ENCODE results near the gene EPC1.

The EPC1 gene

DNA sequence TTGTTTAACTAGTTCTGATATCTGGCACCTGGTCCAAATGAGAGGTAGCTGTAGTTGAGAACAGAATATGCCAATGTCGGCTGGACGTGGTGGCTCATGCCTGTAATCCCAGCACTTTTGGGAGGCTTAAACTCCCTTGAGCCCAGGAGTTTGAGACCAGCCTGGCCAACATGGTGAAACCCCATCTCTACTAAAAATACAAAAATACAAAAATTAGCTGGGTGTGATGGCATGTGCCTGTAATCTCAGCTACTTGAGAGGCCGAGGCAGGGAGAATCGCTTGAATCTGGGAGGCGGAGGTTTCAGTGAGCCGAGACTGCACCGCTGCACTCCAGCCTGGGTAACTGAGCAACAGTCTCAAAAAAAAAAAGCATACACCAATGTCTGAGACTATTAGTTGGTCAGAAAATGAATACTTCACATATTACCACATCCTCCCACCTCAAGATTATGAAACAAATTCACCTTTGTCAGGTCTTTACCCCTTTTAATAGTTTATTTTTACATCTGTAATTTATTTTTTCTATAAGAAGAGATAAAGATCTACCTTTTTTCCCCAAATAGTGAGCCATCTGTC, 38.8 kb downstream of the EPC1 start:
- DNase-seq (ENCODE audit: insufficient read length) (no peak), FAIRE-seq (no peak)
- TF ChIP-seq POLR2A (IDR thresholded peaks at IDR 0.05; ENCODE audit: low read depth, low read length) (no peak), TAF1 (IDR thresholded peaks at IDR 0.05; ENCODE audit: borderline replicate concordance, low read depth, low read length) (no peak), POLR2AphosphoS5 (IDR thresholded peaks at IDR 0.05; ENCODE audit: low read depth, low read length) (no peak)

DNA sequence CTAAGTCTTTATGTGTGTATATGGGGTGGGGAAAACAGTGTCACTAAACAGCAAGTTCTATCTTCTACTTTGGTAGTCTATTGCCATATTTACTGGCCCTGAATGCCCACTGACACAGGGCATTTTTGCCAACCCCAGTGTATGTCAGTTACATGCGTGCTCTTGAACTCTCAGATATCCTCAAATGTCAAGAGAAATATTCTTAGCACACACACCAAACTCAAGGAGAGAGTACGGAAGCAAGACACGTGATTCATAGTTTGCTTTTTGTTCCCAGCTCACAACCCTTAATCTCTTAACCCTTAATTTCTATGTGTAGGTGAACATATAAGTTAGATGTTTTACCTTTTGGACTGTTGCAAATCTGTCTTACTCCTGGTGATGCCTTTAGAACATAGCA, 39.3 kb downstream of the EPC1 start:
- DNase-seq (ENCODE audit: insufficient read length) (no peak), FAIRE-seq (peak; percentile 42)
- TF ChIP-seq TAF1 (IDR thresholded peaks at IDR 0.05; ENCODE audit: borderline replicate concordance, low read depth, low read length) (no peak), POLR2A (IDR thresholded peaks at IDR 0.05; ENCODE audit: low read depth, low read length) (no peak), POLR2AphosphoS5 (IDR thresholded peaks at IDR 0.05; ENCODE audit: low read depth, low read length) (no peak)

DNA sequence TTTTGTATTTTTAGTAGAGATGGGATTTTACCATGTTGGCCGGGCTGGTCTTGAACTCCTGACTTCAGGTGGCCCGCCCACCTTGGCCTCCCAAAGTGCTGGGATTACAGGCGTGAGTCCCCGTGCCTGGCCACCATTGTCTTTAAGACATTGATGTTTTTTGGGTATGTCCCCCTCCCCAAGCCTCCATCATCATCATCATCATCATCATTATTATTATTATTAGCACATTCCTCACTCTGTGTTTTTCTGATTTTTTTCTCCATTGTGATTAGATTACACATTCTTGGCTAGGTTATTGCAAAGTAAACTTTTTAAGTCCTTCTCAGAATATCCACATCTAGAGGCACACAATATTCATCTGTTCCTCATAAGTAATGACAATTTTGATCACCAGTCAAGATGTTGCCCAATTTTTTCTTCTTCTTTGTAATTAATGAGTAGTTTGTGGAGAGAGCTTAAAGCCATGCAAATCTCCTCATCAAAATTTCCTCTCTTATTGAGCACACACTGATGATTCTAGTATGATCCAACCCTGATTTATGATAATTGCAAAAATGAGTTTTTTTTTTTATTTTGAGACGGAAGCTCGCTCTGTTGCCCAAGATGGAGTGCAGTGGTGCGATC, 47.5 kb downstream of the EPC1 start:
- FAIRE-seq (no peak), DNase-seq (ENCODE audit: insufficient read length) (no peak)
- no peak for TF ChIP-seq TAF1 (IDR thresholded peaks at IDR 0.05; ENCODE audit: borderline replicate concordance, low read depth, low read length)
- no peak for TF ChIP-seq POLR2AphosphoS5 (IDR thresholded peaks at IDR 0.05; ENCODE audit: low read depth, low read length)
- TF ChIP-seq POLR2A (IDR thresholded peaks at IDR 0.05; ENCODE audit: low read depth, low read length) = no peak

DNA sequence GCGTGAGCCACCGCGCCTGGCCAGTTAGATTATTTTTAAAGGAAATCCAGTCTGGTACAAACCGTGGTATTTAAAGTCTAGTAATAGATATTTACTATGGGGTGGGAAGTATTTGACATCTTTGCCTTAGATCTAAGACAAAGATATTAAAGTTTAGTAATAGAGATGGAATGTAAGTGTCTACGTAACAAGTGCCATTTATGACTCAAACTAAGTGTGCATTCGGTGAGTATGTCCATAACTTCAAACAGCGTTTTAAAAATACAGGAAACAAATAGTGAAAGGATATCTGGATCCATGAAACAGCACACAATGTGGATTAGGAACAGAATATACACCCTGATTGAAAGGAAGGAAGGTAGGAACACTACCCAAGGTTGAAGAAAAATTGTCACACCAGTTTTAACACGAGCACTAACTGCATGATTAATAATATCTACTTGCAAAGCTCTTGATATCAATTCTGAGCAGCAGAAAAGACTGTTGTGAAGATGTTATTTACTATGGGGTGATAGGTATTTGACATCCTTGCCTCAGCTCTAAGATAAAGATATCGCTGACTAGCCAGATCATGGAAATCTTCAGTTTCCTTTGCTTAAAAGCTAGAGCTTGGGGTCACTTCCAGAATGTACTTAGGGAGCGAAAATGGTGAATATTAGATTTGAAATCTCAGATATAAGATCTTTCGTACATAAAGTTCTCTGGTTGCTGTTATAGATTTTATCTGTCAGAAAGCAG, 48.7 kb downstream of the EPC1 start:
- no peak for TF ChIP-seq TAF1 (IDR thresholded peaks at IDR 0.05; ENCODE audit: borderline replicate concordance, low read depth, low read length)
- TF ChIP-seq POLR2A (IDR thresholded peaks at IDR 0.05; ENCODE audit: low read depth, low read length) = no peak
- no peak for TF ChIP-seq POLR2AphosphoS5 (IDR thresholded peaks at IDR 0.05; ENCODE audit: low read depth, low read length)
- no peak for DNase-seq (ENCODE audit: insufficient read length)
- no peak for FAIRE-seq

DNA sequence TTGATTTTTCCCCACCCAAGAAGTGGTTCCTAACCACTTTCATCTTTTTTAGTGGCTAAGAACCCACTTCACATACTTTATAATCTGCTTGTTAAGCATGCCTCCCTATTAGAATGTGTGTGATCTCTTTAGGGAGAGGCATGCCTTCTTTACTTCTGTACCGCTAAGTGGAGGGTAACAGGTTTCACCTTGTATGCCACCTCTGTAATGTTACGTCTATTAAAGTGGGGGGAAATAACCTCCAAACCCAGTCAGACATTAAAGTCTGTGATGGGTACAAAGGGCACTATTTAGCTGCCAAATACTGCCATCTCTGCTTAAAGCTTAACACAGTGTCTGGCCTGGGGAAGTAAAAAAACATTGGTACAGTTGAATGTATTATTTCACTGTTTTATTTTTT, 51.9 kb downstream of the EPC1 start:
- TF ChIP-seq POLR2A (IDR thresholded peaks at IDR 0.05; ENCODE audit: low read depth, low read length) (no peak), POLR2AphosphoS5 (IDR thresholded peaks at IDR 0.05; ENCODE audit: low read depth, low read length) (no peak), TAF1 (IDR thresholded peaks at IDR 0.05; ENCODE audit: borderline replicate concordance, low read depth, low read length) (no peak)
- no peak for DNase-seq (ENCODE audit: insufficient read length)
- no peak for FAIRE-seq

DNA sequence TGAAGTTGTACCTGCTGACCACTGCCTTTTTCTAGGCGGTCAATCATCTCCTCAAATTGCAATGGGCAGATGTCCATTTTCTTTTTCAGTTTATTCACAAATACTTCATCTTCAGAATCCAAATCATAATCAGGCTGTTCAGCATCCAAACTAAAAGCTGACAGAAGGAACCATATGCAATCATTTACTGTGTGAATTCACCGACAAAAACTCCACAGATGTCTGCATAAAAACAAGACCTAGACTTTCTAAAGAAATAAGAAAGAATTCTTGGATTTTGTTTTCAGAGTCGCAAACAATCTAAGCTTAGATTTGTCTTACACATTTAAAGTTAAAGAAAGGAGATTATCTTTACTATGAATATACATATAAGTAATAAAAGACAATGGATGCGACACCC, 53.4 kb downstream of the EPC1 start:
- TF ChIP-seq POLR2AphosphoS5 (IDR thresholded peaks at IDR 0.05; ENCODE audit: low read depth, low read length) (no peak), POLR2A (IDR thresholded peaks at IDR 0.05; ENCODE audit: low read depth, low read length) (no peak), TAF1 (IDR thresholded peaks at IDR 0.05; ENCODE audit: borderline replicate concordance, low read depth, low read length) (no peak)
- FAIRE-seq (no peak), DNase-seq (ENCODE audit: insufficient read length) (no peak)

DNA sequence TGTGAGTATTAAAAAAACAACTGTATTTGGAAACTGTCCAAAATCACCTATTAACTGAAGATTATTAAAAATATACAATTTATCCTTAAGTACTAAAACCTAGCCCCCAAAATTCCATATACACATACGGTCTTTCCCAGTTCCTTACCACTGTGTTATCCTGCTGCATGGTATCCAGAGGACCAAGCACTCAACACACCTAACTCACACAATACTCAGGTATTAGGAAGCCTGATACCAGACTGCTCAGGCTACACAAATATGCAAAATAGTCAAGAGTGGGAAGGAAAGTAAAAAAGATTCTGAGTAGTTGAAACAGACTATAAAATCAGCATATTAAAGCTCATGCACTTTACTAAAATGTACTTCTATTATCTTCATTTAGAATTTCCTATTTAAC, 67.2 kb downstream of the EPC1 start:
- FAIRE-seq (no peak), DNase-seq (ENCODE audit: insufficient read length) (no peak)
- TF ChIP-seq TAF1 (IDR thresholded peaks at IDR 0.05; ENCODE audit: borderline replicate concordance, low read depth, low read length) (no peak), POLR2A (IDR thresholded peaks at IDR 0.05; ENCODE audit: low read depth, low read length) (no peak), POLR2AphosphoS5 (IDR thresholded peaks at IDR 0.05; ENCODE audit: low read depth, low read length) (no peak)

DNA sequence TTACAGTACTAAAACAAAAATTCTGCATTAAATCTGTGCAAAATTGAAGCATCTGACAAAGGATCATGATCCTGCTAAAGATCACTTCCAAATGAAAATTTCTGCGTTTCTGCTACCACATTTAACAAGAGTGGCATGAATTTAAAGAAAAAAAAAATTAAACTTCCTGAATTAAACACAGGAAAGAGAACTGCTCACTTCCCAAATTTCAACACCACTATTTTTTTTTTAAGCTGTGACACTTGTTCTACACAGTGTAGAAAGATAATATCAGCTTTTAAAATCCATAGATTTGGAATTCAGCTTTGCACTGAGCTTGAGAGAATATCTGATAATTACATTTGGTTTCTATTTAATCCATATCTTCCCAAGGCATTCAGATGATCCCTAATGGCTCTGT, 73.6 kb downstream of the EPC1 start:
- TF ChIP-seq POLR2AphosphoS5 (IDR thresholded peaks at IDR 0.05; ENCODE audit: low read depth, low read length) (no peak), TAF1 (IDR thresholded peaks at IDR 0.05; ENCODE audit: borderline replicate concordance, low read depth, low read length) (no peak), POLR2A (IDR thresholded peaks at IDR 0.05; ENCODE audit: low read depth, low read length) (no peak)
- FAIRE-seq = no peak
- no peak for DNase-seq (ENCODE audit: insufficient read length)

DNA sequence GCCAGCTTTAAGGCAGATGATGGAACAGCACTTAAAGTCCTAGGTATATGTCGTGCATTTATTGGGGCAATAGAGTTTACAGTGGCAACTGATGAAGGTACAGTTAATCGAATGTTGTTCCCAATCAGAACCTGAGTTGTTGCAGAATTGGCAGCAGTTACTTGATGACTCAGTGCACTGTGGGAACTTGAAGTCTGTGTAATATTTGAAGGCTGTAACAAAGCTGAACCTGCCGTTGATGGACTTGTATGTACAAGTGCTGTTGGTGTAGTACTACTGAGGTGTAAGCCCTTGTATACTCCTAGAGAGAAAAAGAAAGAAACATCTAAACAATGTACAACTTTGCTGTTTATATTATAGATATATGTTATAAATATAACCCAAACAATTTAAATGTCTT, 75.3 kb downstream of the EPC1 start:
- FAIRE-seq = no peak
- TF ChIP-seq POLR2AphosphoS5 (IDR thresholded peaks at IDR 0.05; ENCODE audit: low read depth, low read length) (no peak), TAF1 (IDR thresholded peaks at IDR 0.05; ENCODE audit: borderline replicate concordance, low read depth, low read length) (no peak), POLR2A (IDR thresholded peaks at IDR 0.05; ENCODE audit: low read depth, low read length) (no peak)
- DNase-seq (ENCODE audit: insufficient read length) = no peak

DNA sequence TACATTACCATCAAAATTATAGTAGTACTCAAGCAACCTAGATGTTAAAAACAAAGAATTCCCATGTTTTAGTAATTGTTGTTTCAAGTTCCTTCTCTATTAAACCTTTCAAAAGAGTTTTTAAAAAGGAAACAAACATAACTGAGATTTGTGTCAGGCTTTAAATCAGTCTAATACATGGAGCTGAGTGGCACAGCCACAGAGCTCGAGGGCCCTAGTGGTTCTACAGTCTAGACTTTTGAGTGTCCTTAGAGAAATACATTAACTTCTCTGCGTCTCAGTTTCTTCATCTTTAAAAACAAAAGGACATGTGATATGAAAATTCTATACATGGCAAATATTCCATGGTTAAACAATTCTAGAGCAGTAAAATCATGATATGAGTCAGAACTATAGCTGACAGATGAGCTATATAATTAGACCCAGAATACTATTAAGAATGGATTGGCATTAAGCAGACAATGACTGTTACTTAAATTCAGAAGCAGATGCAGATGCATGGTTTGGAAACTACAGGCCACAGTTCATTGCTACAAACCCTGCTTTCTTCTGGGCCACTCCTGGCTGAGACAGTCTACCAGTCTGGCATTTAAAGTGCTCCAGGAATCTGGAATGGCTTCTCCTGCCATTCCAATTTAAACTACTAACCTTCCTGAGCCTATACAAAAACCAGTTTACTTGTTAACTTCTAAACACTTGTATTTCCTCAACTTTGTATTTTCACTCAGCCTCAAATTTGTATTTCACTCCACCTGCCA, 77.4 kb downstream of the EPC1 start:
- FAIRE-seq = no peak
- DNase-seq (ENCODE audit: insufficient read length) = no peak
- TF ChIP-seq POLR2AphosphoS5 (IDR thresholded peaks at IDR 0.05; ENCODE audit: low read depth, low read length) (no peak), POLR2A (IDR thresholded peaks at IDR 0.05; ENCODE audit: low read depth, low read length) (no peak), TAF1 (IDR thresholded peaks at IDR 0.05; ENCODE audit: borderline replicate concordance, low read depth, low read length) (no peak)

DNA sequence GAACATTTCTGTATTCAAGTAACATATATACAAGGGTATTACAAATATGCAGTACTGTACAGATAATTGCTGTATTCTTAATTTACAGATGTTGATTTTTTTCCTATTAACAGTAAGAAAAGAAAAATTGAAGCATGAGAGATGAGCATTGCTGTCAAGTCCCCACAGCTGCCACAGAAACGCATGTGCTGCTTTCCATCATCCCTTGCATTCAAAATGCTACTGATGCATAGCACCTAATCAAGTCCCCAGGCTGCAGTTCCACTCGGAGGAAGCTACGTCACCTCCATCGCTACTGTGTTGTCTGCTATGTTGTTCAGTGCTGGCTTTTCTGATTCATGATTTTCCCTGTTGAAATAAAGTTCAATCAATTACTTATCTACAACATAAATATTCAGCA, 78.2 kb downstream of the EPC1 start:
- no peak for TF ChIP-seq POLR2AphosphoS5 (IDR thresholded peaks at IDR 0.05; ENCODE audit: low read depth, low read length)
- no peak for TF ChIP-seq POLR2A (IDR thresholded peaks at IDR 0.05; ENCODE audit: low read depth, low read length)
- TF ChIP-seq TAF1 (IDR thresholded peaks at IDR 0.05; ENCODE audit: borderline replicate concordance, low read depth, low read length) = no peak
- FAIRE-seq (no peak), DNase-seq (ENCODE audit: insufficient read length) (no peak)

Measured in GM12892 (cell line).